Endodermal cell (in vitro differentiated cells): ENCODE data around the gene AMPH. TPM values are rescaled to one million over a fixed set of nuclear protein-coding genes. Genes with fewer than 3 reads are reported as not detected.

Experiments
- DNase-seq: peaks from one replicate; pipeline ENCODE4 v3.0.0-alpha.2; 2017
- H3K27ac ChIP-seq: 2 replicates; pipeline ENCODE4 v1.5.1; 2013; ENCODE audit warnings: mild to moderate bottlenecking, low read depth, low read length, moderate library complexity
- H3K27me3 ChIP-seq: 2 replicates; pipeline ENCODE4 v1.6.1; 2013; ENCODE audit warnings: mild to moderate bottlenecking, low read length, moderate library complexity; ENCODE audit not compliant: insufficient read depth, control insufficient read depth, poor library complexity, severe bottlenecking
- H3K36me3 ChIP-seq: 2 replicates; pipeline ENCODE4 v1.7.0; 2013; ENCODE audit warnings: mild to moderate bottlenecking, low read length, moderate library complexity; ENCODE audit not compliant: control insufficient read depth, insufficient read depth
- H3K4me1 ChIP-seq: one replicate; pipeline ENCODE4 v1.7.0; 2013; ENCODE audit warnings: low read length; ENCODE audit not compliant: control insufficient read depth, insufficient read depth
- H3K4me3 ChIP-seq: 2 replicates; pipeline ENCODE4 v1.5.1; 2013; ENCODE audit warnings: mild to moderate bottlenecking, low read length, moderate library complexity
- H3K9ac ChIP-seq: 2 replicates; pipeline ENCODE4 v1.6.1; 2013; ENCODE audit warnings: mild to moderate bottlenecking, low read length, moderate library complexity; ENCODE audit not compliant: poor library complexity, severe bottlenecking; ENCODE audit errors: extremely low read depth
- H3K9me3 ChIP-seq: 2 replicates; pipeline ENCODE4 v1.6.1; 2013; ENCODE audit warnings: mild to moderate bottlenecking, low read length, moderate library complexity; ENCODE audit not compliant: control insufficient read depth
- H3K27ac Mint-ChIP-seq: 2 replicates; pipeline ENCODE4 v1.8.0; 2020; ENCODE audit warnings: mixed read lengths
- H3K27me3 Mint-ChIP-seq: 2 replicates; pipeline ENCODE4 v1.8.0; 2021; ENCODE audit warnings: mild to moderate bottlenecking, mixed read lengths; ENCODE audit not compliant: insufficient read depth
- H3K36me3 Mint-ChIP-seq: 2 replicates; pipeline ENCODE4 v1.8.0; 2020; ENCODE audit warnings: low read depth, mixed read lengths
- H3K4me1 Mint-ChIP-seq: 2 replicates; pipeline ENCODE4 v1.8.0; 2020; ENCODE audit warnings: mixed read lengths
- H3K4me3 Mint-ChIP-seq: 2 replicates; pipeline ENCODE4 v1.8.0; 2020; ENCODE audit warnings: mild to moderate bottlenecking, moderate library complexity, mixed read lengths
- H3K9me3 Mint-ChIP-seq: 2 replicates; pipeline ENCODE4 v1.8.0; 2020; ENCODE audit warnings: mild to moderate bottlenecking, mixed read lengths
- CTCF ChIP-seq: fragments of 200-600 bp; sonication (generic); conservative IDR thresholded peaks from 2 replicates; pipeline ENCODE4 v1.5.0; 2021; ENCODE audit warnings: antibody characterized with exemption, mild to moderate bottlenecking
- WGBS, 2 experiments: methylation state at CpG; one replicate each; pipeline versions ENCODE4 v1.1.5 to v1.1.7; 2013; ENCODE audit warnings: missing lambda C conversion rate in 2 of 2, mixed read lengths in 1 of 2; ENCODE audit not compliant: insufficient coverage in 1 of 2, insufficient read length in 1 of 2; 5-methylcytosine and 5-hydroxymethylcytosine counted together
- long read RNA-seq, 4 experiments: library from polyadenylated mRNA in 2 of 4; library from RNA in 1 of 4; library from capped mRNA in 1 of 4; stranded (forward) in 3 of 4; unstranded in 1 of 4; transcript quantifications; one replicate each; pipeline ENCODE4 v2.0.0, GENCODE V29; 2020 to 2021; ENCODE audit warnings: inconsistent platforms in 1 of 4
- polyA plus RNA-seq, 2 experiments: library from polyadenylated mRNA; stranded (reverse); fragments of 50-300 nt; gene quantifications; one replicate each; pipeline ENCODE4 v1.2.3, GENCODE V29; 2013
- total RNA-seq, 2 donors: library from RNA; stranded (reverse); fragmentation: NEBNext Ultra II Directional in 1 of 2; extraction: Animal tissue kit (Norgen Biotek cat#: 25700) in 1 of 2; gene quantifications; 2 replicates in 1 of 2; 3 replicates in 1 of 2; pipeline ENCODE4 v1.2.1, GENCODE V29; 2021

AMPH gene
- 1 to 10 TPM; 3.5 to 5.5 TPM for total RNA-seq
- 36.4 TPM for polyA plus RNA-seq (2013, experiment 1 of 2)
- polyA plus RNA-seq (2013, experiment 2 of 2) = 35.1 TPM
- long read RNA-seq, experiment 1, partial matches to known transcripts = 0 of 1 reads
- long read RNA-seq, experiment 1, other reads (novel, unspliced or antisense) = 1 of 1 reads
- long read RNA-seq, experiment 2, partial matches to known transcripts = 1 of 6 reads
- long read RNA-seq, experiment 2, other reads (novel, unspliced or antisense) = 3 of 6 reads
- long read RNA-seq, experiment 3, partial matches to known transcripts = 2 of 12 reads
- long read RNA-seq, experiment 3, other reads (novel, unspliced or antisense) = 6 of 12 reads
- long read RNA-seq, experiment 4, partial matches to known transcripts = 1 of 1 reads
- long read RNA-seq, experiment 4, other reads (novel, unspliced or antisense) = 0 of 1 reads

GRCh38 chr7:38630720-38631673 is at the start of gene AMPH:
Gene AMPH, minus strand, starts transcription at chr7:38631373. Its CDS starts 22 bp downstream, at chr7:38631351.
- H3K27me3 ChIP-seq = peaks cover 58% of the 10 kb centered on the region
- no peaks in the 10 kb centered on the region for H3K4me1 ChIP-seq
- Mint-ChIP-seq H3K27me3 (peaks cover 59% of the 10 kb centered on the region), H3K27ac (no peak within 1 kb of the TSS), H3K4me3 (peak within 1 kb of the TSS; percentile 69), H3K36me3 (no peaks in the 10 kb centered on the region), H3K9me3 (no peaks in the 10 kb centered on the region), H3K4me1 (no peaks in the 10 kb centered on the region)
- 1 to 3% methylated on average over 19 to 105 of the region's 105 CpGs for WGBS, 2 experiments
- no peak within 1 kb of the TSS for H3K9ac ChIP-seq
- H3K36me3 ChIP-seq = no peaks in the 10 kb centered on the region
- peak within 1 kb of the TSS; percentile 71 for H3K4me3 ChIP-seq
- H3K27ac ChIP-seq = no peak within 1 kb of the TSS
- DNase-seq = peak; percentile 93
- H3K9me3 ChIP-seq = no peaks in the 10 kb centered on the region
- no peak for TF ChIP-seq CTCF

DNA sequence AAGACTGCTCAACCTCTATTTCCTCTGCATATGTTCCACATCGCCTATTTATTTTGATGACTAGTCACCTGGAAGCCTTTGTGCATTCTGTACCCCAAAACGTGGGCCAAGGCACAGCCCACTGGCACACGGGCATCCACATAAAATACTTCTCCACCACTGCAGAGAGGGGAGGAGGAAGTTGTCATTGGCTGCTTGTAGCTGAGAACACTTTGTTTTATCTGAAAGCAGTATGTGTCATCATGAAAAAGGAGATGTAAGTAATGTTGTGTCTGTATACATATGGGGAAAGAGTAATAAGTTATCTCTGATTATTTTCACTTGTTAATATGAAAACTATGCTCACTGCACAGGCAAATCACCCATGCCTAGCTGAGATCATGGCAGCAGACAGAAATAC is 48.2 kb upstream of the AMPH start:
- Mint-ChIP-seq H3K4me3 (no peak overlapping the region), H3K27me3 (peaks cover 8% of the 10 kb centered on the region), H3K27ac (no peak overlapping the region), H3K36me3 (no peaks in the 10 kb centered on the region), H3K4me1 (peaks cover 44% of the 10 kb centered on the region), H3K9me3 (no peaks in the 10 kb centered on the region)
- Histone ChIP-seq H3K4me1 (peaks cover 26% of the 10 kb centered on the region), H3K36me3 (no peaks in the 10 kb centered on the region), H3K9me3 (no peaks in the 10 kb centered on the region), H3K4me3 (no peak overlapping the region), H3K27ac (no peak overlapping the region), H3K9ac (no peak overlapping the region), H3K27me3 (no peaks in the 10 kb centered on the region)
- no peak for TF ChIP-seq CTCF
- DNase-seq = no peak
- WGBS, 2 experiments = 79% methylated on average over 3 of the region's 3 CpGs; no CpG with 5 or more reads in 1 of the 2 experiments

- Histone ChIP-seq H3K36me3 (no peaks in the 10 kb centered on the region), H3K9ac (no peak overlapping the region), H3K27ac (no peak overlapping the region), H3K9me3 (no peaks in the 10 kb centered on the region), H3K4me1 (peaks cover 24% of the 10 kb centered on the region), H3K4me3 (no peak overlapping the region), H3K27me3 (no peaks in the 10 kb centered on the region)
- no peaks in the 10 kb centered on the region for H3K36me3 Mint-ChIP-seq
- H3K4me1 Mint-ChIP-seq = peaks cover 42% of the 10 kb centered on the region
- H3K27ac Mint-ChIP-seq = no peak overlapping the region
- 100% methylated on average over 1 of the region's 1 CpG; no CpG with 5 or more reads in 1 of the 2 experiments for WGBS, 2 experiments
- TF ChIP-seq CTCF = no peak
- H3K27me3 Mint-ChIP-seq = peaks cover 8% of the 10 kb centered on the region
- H3K9me3 Mint-ChIP-seq = no peaks in the 10 kb centered on the region
- DNase-seq = no peak
- H3K4me3 Mint-ChIP-seq = no peak overlapping the region
Measured at GRCh38 chr7:38678698-38679054, 47.5 kb upstream of the AMPH start.
